Measurements from ENCODE around the gene ETNK1. TPM values are rescaled to one million over a fixed set of nuclear protein-coding genes. Genes with fewer than 3 reads are reported as not detected.
"Not testable (repeated sequence)": the region's sequence is repeated elsewhere in the genome, so short reads cannot be mapped to it uniquely, and the experiment has no call there.

Gene ETNK1
- polyA plus RNA-seq, 1 experiment = 22.8 TPM

DNA sequence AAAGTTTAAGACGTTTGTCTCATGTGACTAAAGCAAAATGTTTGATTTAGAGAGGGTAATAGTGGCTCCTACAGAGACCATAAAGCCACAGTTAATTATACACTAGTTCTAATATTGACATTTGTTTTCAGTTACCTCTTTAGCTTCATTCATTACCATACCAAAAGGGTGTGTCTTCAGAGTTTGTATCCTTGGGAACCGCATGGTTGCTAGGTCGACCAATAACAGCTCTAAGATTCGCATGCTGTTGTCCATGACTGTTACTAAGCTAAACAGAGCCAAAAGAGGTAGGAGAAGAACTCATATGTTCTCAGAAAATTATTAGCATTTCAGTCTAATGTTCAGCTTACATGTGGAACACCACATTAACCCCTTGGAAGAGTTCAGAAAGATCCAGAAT is 36.2 kb upstream of the ETNK1 start:
- H3K4me3 ChIP-seq (ENCODE audit: low read depth, low read length) = no peak overlapping the region
- ChIA-PET CTCF (interaction anchor here (0.5 kb wide), 1 partner anchor 73 kb away, joined by 3 read pairs; no protein-coding TSS in a partner anchor), POLR2A (interaction anchor here (0.7 kb wide), 1 partner anchor 45 kb away, joined by 9 read pairs; no protein-coding TSS in a partner anchor)
- DNase-seq (ENCODE audit: low read depth, low spot score) = no peak
- no peak overlapping the region for H3K27ac ChIP-seq (ENCODE audit: low read depth, low read length)
- no peaks in the 10 kb centered on the region for H3K27me3 ChIP-seq (ENCODE audit: control insufficient read depth, insufficient read depth, low read length)
- TF ChIP-seq, protein P1, sequence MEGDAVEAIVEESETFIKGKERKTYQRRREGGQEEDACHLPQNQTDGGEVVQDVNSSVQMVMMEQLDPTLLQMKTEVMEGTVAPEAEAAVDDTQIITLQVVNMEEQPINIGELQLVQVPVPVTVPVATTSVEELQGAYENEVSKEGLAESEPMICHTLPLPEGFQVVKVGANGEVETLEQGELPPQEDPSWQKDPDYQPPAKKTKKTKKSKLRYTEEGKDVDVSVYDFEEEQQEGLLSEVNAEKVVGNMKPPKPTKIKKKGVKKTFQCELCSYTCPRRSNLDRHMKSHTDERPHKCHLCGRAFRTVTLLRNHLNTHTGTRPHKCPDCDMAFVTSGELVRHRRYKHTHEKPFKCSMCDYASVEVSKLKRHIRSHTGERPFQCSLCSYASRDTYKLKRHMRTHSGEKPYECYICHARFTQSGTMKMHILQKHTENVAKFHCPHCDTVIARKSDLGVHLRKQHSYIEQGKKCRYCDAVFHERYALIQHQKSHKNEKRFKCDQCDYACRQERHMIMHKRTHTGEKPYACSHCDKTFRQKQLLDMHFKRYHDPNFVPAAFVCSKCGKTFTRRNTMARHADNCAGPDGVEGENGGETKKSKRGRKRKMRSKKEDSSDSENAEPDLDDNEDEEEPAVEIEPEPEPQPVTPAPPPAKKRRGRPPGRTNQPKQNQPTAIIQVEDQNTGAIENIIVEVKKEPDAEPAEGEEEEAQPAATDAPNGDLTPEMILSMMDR (IDR thresholded peaks at IDR 0.05; ENCODE audit: low read depth, low read length) = no peak
- no peaks in the 10 kb centered on the region for H3K9me3 ChIP-seq (ENCODE audit: control insufficient read depth, insufficient read depth, low read length)

DNA sequence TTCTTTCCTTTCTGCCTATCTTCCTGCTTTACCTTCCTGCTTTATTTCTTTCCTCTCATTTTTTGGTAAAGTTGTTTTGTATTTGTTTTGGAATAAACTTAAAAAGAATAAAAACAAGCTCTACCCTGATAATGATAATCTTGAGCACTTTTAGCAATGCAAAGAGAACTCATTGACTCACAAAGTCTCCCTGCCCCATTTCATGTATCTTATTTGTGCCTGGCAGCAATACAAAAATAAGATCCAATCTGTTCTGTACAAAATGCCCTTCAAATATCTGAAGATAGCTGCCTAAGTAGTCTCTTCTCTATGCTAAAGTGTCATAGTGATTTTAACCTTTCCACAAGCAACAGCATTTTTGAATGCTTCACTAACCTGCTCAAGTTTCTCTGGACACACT is 31.1 kb upstream of the ETNK1 start:
- Histone ChIP-seq H3K27ac (ENCODE audit: low read depth, low read length) (no peak overlapping the region), H3K9me3 (ENCODE audit: control insufficient read depth, insufficient read depth, low read length) (no peaks in the 10 kb centered on the region), H3K4me3 (ENCODE audit: low read depth, low read length) (no peak overlapping the region), H3K27me3 (ENCODE audit: control insufficient read depth, insufficient read depth, low read length) (no peaks in the 10 kb centered on the region)
- TF ChIP-seq, protein P1 (IDR thresholded peaks at IDR 0.05; ENCODE audit: low read depth, low read length) = no peak
- ChIA-PET CTCF (no interaction called here), POLR2A (no interaction called here)
- no peak for DNase-seq (ENCODE audit: low read depth, low spot score)

DNA sequence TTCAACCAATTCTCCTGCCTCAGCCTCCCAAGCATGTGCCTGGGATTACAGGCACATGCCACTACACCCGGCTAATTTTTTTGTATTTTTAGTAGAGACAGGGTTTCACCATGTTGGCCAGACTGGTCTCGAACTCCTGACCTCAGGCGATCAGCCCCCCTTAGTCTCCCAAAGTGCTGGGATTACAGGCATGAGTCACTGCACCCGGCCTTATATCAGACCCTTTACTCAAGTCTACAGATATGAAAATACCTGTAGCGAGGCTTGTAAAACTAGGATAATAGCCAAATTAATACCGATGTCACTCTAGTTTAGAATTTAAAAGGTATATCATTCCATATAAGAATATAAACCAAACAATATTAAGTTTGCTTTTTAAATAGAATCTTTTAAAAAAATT is 27.4 kb upstream of the ETNK1 start:
- H3K27me3 ChIP-seq (ENCODE audit: control insufficient read depth, insufficient read depth, low read length); DNase-seq (ENCODE audit: low read depth, low spot score); H3K9me3 ChIP-seq (ENCODE audit: control insufficient read depth, insufficient read depth, low read length); H3K27ac ChIP-seq (ENCODE audit: low read depth, low read length); H3K4me3 ChIP-seq (ENCODE audit: low read depth, low read length); CTCF ChIA-PET; POLR2A ChIA-PET: not testable (repeated sequence)

DNA sequence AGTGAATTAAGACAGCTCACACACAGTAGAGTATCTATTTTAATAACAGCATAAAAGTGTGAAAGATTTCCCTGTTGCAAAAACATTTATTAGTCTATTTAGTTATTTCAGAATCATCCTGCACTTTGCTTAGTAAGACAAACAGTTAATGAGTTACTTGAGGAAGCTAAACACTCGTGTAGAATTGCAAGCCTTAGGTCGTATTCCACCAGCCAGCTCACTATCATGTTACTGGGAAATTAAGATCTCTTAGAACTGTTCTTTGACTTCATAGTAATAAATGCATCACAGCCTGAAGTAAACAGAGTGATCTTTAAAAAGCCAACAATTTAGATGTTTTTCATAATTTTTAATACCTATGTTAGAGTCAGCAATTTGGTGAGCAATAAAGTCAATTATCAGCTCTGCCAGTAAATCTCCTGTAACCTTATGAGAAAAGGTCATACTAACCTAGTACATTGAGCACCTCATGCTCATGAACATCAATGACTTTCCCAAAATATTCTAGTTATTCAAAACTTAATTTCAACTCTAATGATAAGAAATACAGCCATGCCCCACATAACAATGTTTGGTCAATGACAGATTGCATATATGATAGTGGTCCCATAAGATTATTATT is 26.7 kb upstream of the ETNK1 start:
- ChIA-PET CTCF (no interaction called here), POLR2A (no interaction called here)
- Histone ChIP-seq H3K27ac (ENCODE audit: low read depth, low read length) (no peak overlapping the region), H3K9me3 (ENCODE audit: control insufficient read depth, insufficient read depth, low read length) (no peaks in the 10 kb centered on the region), H3K4me3 (ENCODE audit: low read depth, low read length) (no peak overlapping the region), H3K27me3 (ENCODE audit: control insufficient read depth, insufficient read depth, low read length) (no peaks in the 10 kb centered on the region)
- no peak for DNase-seq (ENCODE audit: low read depth, low spot score)
- TF ChIP-seq, protein P1 (IDR thresholded peaks at IDR 0.05; ENCODE audit: low read depth, low read length) = no peak

DNA sequence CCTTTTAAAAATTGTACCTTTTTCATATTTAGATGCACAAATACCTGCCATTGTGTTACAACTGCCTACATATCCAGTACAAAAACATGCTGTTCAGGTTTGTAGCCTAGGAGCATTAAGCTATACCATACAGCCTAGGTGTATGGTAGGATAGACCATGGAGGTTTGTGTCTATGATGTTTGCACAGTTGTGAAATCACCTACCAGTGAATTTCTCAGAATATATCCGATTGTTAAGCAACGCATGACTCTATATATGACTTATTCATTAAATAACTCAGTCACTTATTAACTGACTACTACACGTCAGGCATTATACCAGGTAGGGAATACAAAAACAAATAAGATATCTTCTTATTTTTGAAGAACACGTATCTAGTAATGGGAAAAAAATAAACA is 26.2 kb upstream of the ETNK1 start:
- ChIA-PET POLR2A (no interaction called here), CTCF (no interaction called here)
- Histone ChIP-seq H3K4me3 (ENCODE audit: low read depth, low read length) (no peak overlapping the region), H3K27ac (ENCODE audit: low read depth, low read length) (no peak overlapping the region), H3K27me3 (ENCODE audit: control insufficient read depth, insufficient read depth, low read length) (no peaks in the 10 kb centered on the region), H3K9me3 (ENCODE audit: control insufficient read depth, insufficient read depth, low read length) (no peaks in the 10 kb centered on the region)
- no peak for DNase-seq (ENCODE audit: low read depth, low spot score)
- TF ChIP-seq, protein P1 (IDR thresholded peaks at IDR 0.05; ENCODE audit: low read depth, low read length) = no peak

All from AG04450 (cell line).